Mesothelial cell of epicardium (in vitro differentiated cells): ENCODE measurements around the gene ZNF543. TPM values are rescaled to one million over a fixed set of nuclear protein-coding genes. Genes with fewer than 3 reads are reported as not detected.
A peak's percentile ranks its signal among the peaks of the same experiment; 100 is the strongest.

ENCODE experiments used
- DNase-seq, 2 experiments: peaks; one replicate each; pipeline ENCODE4 v3.0.0; 2021; ENCODE audit warnings: low spot score in 2 of 2; ENCODE audit not compliant: unreplicated experiment in 2 of 2
- H3K27ac Mint-ChIP-seq: 2 replicates; pipeline ENCODE4 v1.8.0; 2021; ENCODE audit warnings: mixed read lengths
- H3K27me3 Mint-ChIP-seq: 2 replicates; pipeline ENCODE4 v1.8.0; 2021; ENCODE audit warnings: low read depth, mixed read lengths
- H3K36me3 Mint-ChIP-seq: 2 replicates; pipeline ENCODE4 v1.8.0; 2021; ENCODE audit warnings: mixed read lengths
- H3K4me1 Mint-ChIP-seq: 2 replicates; pipeline ENCODE4 v1.8.0; 2021; ENCODE audit warnings: mixed read lengths
- H3K4me3 Mint-ChIP-seq: 2 replicates; pipeline ENCODE4 v1.8.0; 2021; ENCODE audit warnings: mild to moderate bottlenecking, moderate library complexity, mixed read lengths
- H3K9me3 Mint-ChIP-seq: 2 replicates; pipeline ENCODE4 v1.8.0; 2021; ENCODE audit warnings: mixed read lengths
- CTCF ChIP-seq: fragments of 200-600 bp; sonication (generic); IDR thresholded peaks from one replicate; pipeline ENCODE4 v1.5.0; 2021; ENCODE audit warnings: antibody characterized with exemption; ENCODE audit not compliant: unreplicated experiment
- total RNA-seq: library from RNA; stranded (reverse); gene quantifications from 3 replicates; pipeline ENCODE4 v1.2.1, GENCODE V29; 2021

Gene ZNF543
- total RNA-seq, 1 donor from 2014 or later: 12.1 TPM

GRCh38 chr19:57308514-57308913 lies 11.8 kb upstream of the ZNF543 start:
- DNase-seq: no peak
- H3K27ac Mint-ChIP-seq: no peak overlapping the region
- H3K4me3 Mint-ChIP-seq: no peak overlapping the region
- peaks cover 11% of the 10 kb centered on the region for H3K9me3 Mint-ChIP-seq
- peaks cover 2% of the 10 kb centered on the region for H3K36me3 Mint-ChIP-seq
- H3K27me3 Mint-ChIP-seq: peaks cover 15% of the 10 kb centered on the region
- TF ChIP-seq CTCF: no peak
- peaks cover 2% of the 10 kb centered on the region for H3K4me1 Mint-ChIP-seq

- Mint-ChIP-seq H3K27me3 (peaks cover 38% of the 10 kb centered on the region), H3K4me1 (no peaks in the 10 kb centered on the region), H3K36me3 (no peaks in the 10 kb centered on the region), H3K4me3 (no peak overlapping the region), H3K27ac (no peak overlapping the region), H3K9me3 (peaks cover 11% of the 10 kb centered on the region)
- no peak for TF ChIP-seq CTCF
- no peak for DNase-seq
These were observed 9.5 kb upstream of the ZNF543 start for GRCh38 chr19:57310792-57311191.

- no peak for TF ChIP-seq CTCF
- DNase-seq: no peak
- peaks cover 4% of the 10 kb centered on the region for H3K9me3 Mint-ChIP-seq
- H3K4me1 Mint-ChIP-seq: no peaks in the 10 kb centered on the region
- no peaks in the 10 kb centered on the region for H3K36me3 Mint-ChIP-seq
- peaks cover 56% of the 10 kb centered on the region for H3K27me3 Mint-ChIP-seq
- H3K27ac Mint-ChIP-seq: no peak overlapping the region
- no peak overlapping the region for H3K4me3 Mint-ChIP-seq
These were observed 6.1 kb upstream of the ZNF543 start for GRCh38 chr19:57314146-57314545.

GRCh38 chr19:57317503-57317902 lies 2.8 kb upstream of the ZNF543 start:
- DNase-seq: no peak

GRCh38 chr19:57319869-57320179 lies 448 bp upstream of the ZNF543 start:
- Mint-ChIP-seq H3K27me3 (peaks cover 28% of the 10 kb centered on the region), H3K36me3 (peaks cover 8% of the 10 kb centered on the region), H3K27ac (peak overlapping the region; percentile 99), H3K4me3 (peak overlapping the region; percentile 93), H3K9me3 (no peaks in the 10 kb centered on the region), H3K4me1 (peaks cover 27% of the 10 kb centered on the region)
- no peak for TF ChIP-seq CTCF
- DNase-seq: no peak

More at GRCh38 chr19:57317503-57317902, 2.8 kb upstream of the ZNF543 start:
- no peak for TF ChIP-seq CTCF
- Mint-ChIP-seq H3K9me3 (no peaks in the 10 kb centered on the region), H3K27ac (no peak overlapping the region), H3K4me3 (no peak overlapping the region), H3K4me1 (peaks cover 23% of the 10 kb centered on the region), H3K36me3 (no peaks in the 10 kb centered on the region), H3K27me3 (peaks cover 50% of the 10 kb centered on the region)

GRCh38 chr19:57321116-57321515 lies 844 bp downstream of the ZNF543 start:
- Mint-ChIP-seq H3K9me3 (no peaks in the 10 kb centered on the region), H3K4me1 (peaks cover 27% of the 10 kb centered on the region), H3K4me3 (peak overlapping the region; percentile 93), H3K27me3 (peaks cover 15% of the 10 kb centered on the region), H3K36me3 (peaks cover 15% of the 10 kb centered on the region), H3K27ac (peak overlapping the region; percentile 99)
- no peak for DNase-seq
- no peak for TF ChIP-seq CTCF
